DOHH2 (cell line): ENCODE measurements around the gene NEDD4L.

Experiments
- H3F3A ChIP-seq: fragments of 200-600 bp; sonication (generic), shearing (Covaris generic); 2 replicates; pipeline ENCODE4 v1.6.0; 2016; ENCODE audit warnings: antibody characterized with exemption, mild to moderate bottlenecking; ENCODE audit not compliant: control insufficient read depth, insufficient read depth
- H3K27ac ChIP-seq: fragments of 200-600 bp; sonication (generic); 2 replicates; pipeline ENCODE4 v1.5.1; 2014; ENCODE audit warnings: low read depth, mild to moderate bottlenecking, low read length, moderate library complexity
- H3K27me3 ChIP-seq: fragments of 200-600 bp; sonication (generic); 2 replicates; pipeline ENCODE4 v1.6.1; 2014; ENCODE audit warnings: mild to moderate bottlenecking, low read length, mixed read lengths; ENCODE audit not compliant: control insufficient read depth
- H3K36me3 ChIP-seq: fragments of 200-600 bp; sonication (generic); 2 replicates; pipeline ENCODE4 v1.6.1; 2014; ENCODE audit warnings: mild to moderate bottlenecking, low read length, moderate library complexity, mixed read lengths; ENCODE audit not compliant: control insufficient read depth
- H3K4me1 ChIP-seq: fragments of 200-600 bp; sonication (generic); 2 replicates; pipeline ENCODE4 v1.6.1; 2014; ENCODE audit warnings: mild to moderate bottlenecking, low read length, mixed read lengths; ENCODE audit not compliant: control insufficient read depth
- H3K4me2 ChIP-seq: fragments of 200-600 bp; sonication (generic); 2 replicates; pipeline ENCODE4 v1.6.0; 2014; ENCODE audit warnings: mild to moderate bottlenecking, low read length, moderate library complexity
- H3K4me3 ChIP-seq: fragments of 200-600 bp; sonication (generic); 2 replicates; pipeline ENCODE4 v1.5.1; 2014; ENCODE audit warnings: mild to moderate bottlenecking, low read length, mixed read lengths
- H3K79me2 ChIP-seq: fragments of 200-600 bp; sonication (generic); 2 replicates; pipeline ENCODE4 v1.6.1; 2014; ENCODE audit warnings: mild to moderate bottlenecking, low read length, mixed read lengths; ENCODE audit not compliant: control insufficient read depth
- H3K9me2 ChIP-seq: fragments of 200-600 bp; sonication (generic); replicated peaks from 2 replicates; pipeline ENCODE4 v1.6.1; 2014; ENCODE audit warnings: mild to moderate bottlenecking, low read length, mixed read lengths; ENCODE audit not compliant: control insufficient read depth
- H3K9me3 ChIP-seq: fragments of 200-600 bp; sonication (generic); 2 replicates; pipeline ENCODE4 v1.6.1; 2014; ENCODE audit warnings: antibody characterized with exemption, low read length, mixed read lengths; ENCODE audit not compliant: control insufficient read depth, insufficient read depth
- H4K20me1 ChIP-seq: fragments of 200-600 bp; sonication (generic); 2 replicates; pipeline ENCODE4 v1.6.0; 2014; ENCODE audit warnings: low read depth, mild to moderate bottlenecking, antibody characterized with exemption, low read length, moderate library complexity; ENCODE audit not compliant: control insufficient read depth, insufficient read depth
- EZH2phosphoT487 ChIP-seq: fragments of 200-600 bp; sonication (generic); IDR thresholded peaks from 2 replicates; pipeline ENCODE4 v1.6.1; 2017; ENCODE audit warnings: borderline replicate concordance, mild to moderate bottlenecking, antibody characterized with exemption, low read length, moderate library complexity, mixed read lengths
- TF ChIP-seq, protein P1 (sequence below): fragments of 200-600 bp; sonication (generic); IDR thresholded peaks from one replicate; pipeline ENCODE4 v1.5.1; 2014; ENCODE audit warnings: antibody characterized with exemption, mild to moderate bottlenecking, low read depth, low read length; ENCODE audit not compliant: poor library complexity, severe bottlenecking

NEDD4L gene

DNA sequence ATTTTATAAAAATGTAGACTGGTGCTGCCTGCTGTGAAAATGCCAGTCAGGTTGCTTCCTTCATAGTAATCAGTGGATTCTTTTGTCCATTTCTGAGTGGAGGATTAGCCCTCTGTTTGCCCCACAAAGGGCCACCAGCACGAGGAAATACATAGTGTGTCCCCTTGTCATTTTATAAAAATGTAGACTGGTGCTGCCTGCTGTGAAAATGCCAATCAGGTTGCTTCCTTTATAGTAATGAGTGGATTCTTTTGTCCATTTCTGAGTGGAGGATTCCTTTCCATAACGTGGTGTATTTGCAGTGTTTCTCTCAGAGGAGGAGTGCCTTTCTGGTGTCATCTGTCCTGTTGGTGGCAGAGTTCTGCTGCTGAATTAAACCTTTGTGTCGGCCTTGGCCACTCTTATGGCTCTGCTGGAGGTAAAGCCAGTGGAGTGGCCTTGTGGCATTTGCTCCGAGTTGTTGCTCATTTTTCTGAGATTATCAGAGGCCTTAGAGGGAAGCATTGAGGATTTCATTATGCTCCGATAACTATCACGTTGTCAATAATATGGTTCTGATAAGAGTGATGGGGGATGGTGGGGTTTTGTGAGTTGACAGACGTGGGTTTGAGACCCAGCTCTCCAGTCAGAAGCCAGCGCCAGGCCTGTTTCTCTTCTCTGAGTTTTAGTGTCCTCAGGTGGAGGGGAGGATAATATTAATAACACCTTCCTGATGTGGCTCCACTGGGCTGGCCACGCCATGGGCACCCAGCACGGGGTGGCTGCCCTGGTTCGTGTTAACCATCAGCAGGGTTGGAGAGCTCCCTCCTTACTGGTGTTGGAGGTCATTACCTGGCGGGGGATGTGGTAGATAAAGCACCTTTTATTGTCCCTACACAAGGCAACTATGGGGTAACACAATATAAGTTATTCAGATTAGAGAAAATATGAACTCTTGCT, 96.6 kb downstream of the NEDD4L start:
- H3K4me3 ChIP-seq, result no peak overlapping the region
- H4K20me1 ChIP-seq, result 0 out of 2 replicates have a peak, but pooled peaks cover 5% of the 10 kb centered on the region
- H3K9me2 ChIP-seq, result no peaks in the 10 kb centered on the region
- no peaks in the 10 kb centered on the region for H3K27me3 ChIP-seq
- no peak overlapping the region for H3K27ac ChIP-seq
- TF ChIP-seq, protein P1, sequence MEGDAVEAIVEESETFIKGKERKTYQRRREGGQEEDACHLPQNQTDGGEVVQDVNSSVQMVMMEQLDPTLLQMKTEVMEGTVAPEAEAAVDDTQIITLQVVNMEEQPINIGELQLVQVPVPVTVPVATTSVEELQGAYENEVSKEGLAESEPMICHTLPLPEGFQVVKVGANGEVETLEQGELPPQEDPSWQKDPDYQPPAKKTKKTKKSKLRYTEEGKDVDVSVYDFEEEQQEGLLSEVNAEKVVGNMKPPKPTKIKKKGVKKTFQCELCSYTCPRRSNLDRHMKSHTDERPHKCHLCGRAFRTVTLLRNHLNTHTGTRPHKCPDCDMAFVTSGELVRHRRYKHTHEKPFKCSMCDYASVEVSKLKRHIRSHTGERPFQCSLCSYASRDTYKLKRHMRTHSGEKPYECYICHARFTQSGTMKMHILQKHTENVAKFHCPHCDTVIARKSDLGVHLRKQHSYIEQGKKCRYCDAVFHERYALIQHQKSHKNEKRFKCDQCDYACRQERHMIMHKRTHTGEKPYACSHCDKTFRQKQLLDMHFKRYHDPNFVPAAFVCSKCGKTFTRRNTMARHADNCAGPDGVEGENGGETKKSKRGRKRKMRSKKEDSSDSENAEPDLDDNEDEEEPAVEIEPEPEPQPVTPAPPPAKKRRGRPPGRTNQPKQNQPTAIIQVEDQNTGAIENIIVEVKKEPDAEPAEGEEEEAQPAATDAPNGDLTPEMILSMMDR, result no peak
- no peak for TF ChIP-seq EZH2phosphoT487
- H3K9me3 ChIP-seq, result no peaks in the 10 kb centered on the region
- H3K79me2 ChIP-seq, result peaks cover 91% of the 10 kb centered on the region
- H3F3A ChIP-seq, result no peaks in the 10 kb centered on the region
- peaks cover 13% of the 10 kb centered on the region for H3K4me1 ChIP-seq
- H3K36me3 ChIP-seq, result no peaks in the 10 kb centered on the region
- H3K4me2 ChIP-seq, result no peak overlapping the region

DNA sequence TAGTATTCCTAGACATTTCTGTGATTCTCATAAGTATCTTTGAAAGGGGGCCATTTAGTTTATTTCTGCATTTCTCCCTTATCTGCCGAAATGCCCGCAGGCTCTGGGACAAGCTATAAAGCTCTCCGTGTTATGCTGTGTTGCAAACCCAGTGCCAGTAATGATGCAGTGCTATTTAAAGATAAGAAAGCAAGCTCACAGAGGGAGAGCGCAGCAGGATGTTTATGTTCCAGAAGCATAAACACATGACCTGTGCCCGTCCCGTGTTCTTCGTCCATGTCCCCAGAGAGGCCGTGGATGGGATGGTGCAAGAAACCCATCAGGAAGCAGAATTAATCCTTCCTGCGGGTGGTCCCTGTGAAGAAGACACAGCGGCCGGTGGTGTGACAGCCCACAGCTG, 99.4 kb downstream of the NEDD4L start:
- Histone ChIP-seq H3K4me1 (peaks cover 5% of the 10 kb centered on the region; the same call in 1 of the 2 replicates), H3K79me2 (peaks cover 85% of the 10 kb centered on the region)

DNA sequence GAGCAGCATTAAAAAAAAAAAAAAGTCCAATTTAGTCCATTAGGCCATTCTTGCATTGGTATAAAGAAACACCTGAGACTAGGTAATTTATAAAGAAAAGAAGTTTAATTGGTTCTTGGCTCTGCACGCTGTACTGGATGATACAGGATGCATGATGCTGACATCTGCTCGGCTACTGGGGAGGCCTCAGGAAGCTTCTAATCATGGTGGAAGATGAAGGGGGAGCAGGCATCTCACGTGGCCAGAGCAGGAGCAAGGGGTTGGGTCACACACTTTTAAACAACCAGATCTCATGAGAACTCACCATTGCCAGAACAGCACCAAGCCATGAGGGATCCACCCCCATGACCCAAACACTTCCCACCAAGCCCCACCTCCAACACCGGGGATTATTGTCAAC, 100.1 kb downstream of the NEDD4L start:
- H3K4me2 ChIP-seq, result no peak overlapping the region
- no peaks in the 10 kb centered on the region for H3K9me2 ChIP-seq
- peaks cover 9% of the 10 kb centered on the region; the same call in 1 of the 2 replicates for H3K4me1 ChIP-seq
- no peaks in the 10 kb centered on the region for H3K27me3 ChIP-seq
- no peaks in the 10 kb centered on the region for H3K9me3 ChIP-seq
- peaks cover 85% of the 10 kb centered on the region for H3K79me2 ChIP-seq
- no peaks in the 10 kb centered on the region for H3K36me3 ChIP-seq
- no peaks in the 10 kb centered on the region for H3F3A ChIP-seq
- H3K4me3 ChIP-seq, result no peak overlapping the region
- TF ChIP-seq, protein P1, result no peak
- no peak for TF ChIP-seq EZH2phosphoT487
- H3K27ac ChIP-seq, result no peak overlapping the region
- H4K20me1 ChIP-seq, result no peaks in the 10 kb centered on the region; the same call in 1 of the 2 replicates

More for the DNA sequence above, 99.4 kb downstream of the NEDD4L start:
- Histone ChIP-seq H3K27me3 (no peaks in the 10 kb centered on the region), H3K27ac (no peak overlapping the region), H3K4me2 (no peak overlapping the region), H3F3A (no peaks in the 10 kb centered on the region), H3K9me3 (no peaks in the 10 kb centered on the region), H4K20me1 (peaks cover 2% of the 10 kb centered on the region; the same call in 1 of the 2 replicates), H3K4me3 (no peak overlapping the region), H3K9me2 (no peaks in the 10 kb centered on the region), H3K36me3 (no peaks in the 10 kb centered on the region)
- TF ChIP-seq EZH2phosphoT487, result no peak
- TF ChIP-seq, protein P1, result no peak
